Activated CD4-positive, CD25-positive, alpha-beta regulatory T cell treated with anti-CD3 and anti-CD28 coated beads, Interleukin-2, amount 50 U/mL, for 24 hours (primary cell): Measurements from ENCODE around the gene HENMT1.

Experiments used
- ATAC-seq, 2 donors: fragments of 150-1000 bp; cut with Tn5 transposase; one replicate each; pipeline ENCODE4 v1.10.0; 2021; ENCODE audit warnings: mild to moderate bottlenecking in 1 of 2, moderate library complexity in 1 of 2

The HENMT1 gene

DNA sequence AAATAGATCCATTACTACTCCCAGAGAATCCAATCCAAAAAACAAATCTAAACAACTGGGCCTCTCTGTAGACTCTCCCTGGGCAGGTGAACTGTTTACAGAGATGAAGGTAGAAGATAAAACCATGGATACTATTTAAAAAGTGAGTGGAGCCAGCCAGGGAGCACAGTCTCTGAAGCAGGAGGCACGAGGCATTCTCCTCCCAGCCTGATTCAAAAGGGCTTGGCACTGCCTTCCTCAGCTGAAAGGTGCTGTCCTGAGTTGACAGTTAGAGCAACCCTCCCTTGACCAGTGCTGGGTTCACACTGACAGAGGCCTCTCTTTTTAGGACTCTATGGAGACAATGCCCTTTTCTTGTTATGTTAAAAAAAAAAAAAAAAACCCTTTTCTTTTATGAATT, 36.8 kb downstream of the HENMT1 start:
- ATAC-seq: no peak

DNA sequence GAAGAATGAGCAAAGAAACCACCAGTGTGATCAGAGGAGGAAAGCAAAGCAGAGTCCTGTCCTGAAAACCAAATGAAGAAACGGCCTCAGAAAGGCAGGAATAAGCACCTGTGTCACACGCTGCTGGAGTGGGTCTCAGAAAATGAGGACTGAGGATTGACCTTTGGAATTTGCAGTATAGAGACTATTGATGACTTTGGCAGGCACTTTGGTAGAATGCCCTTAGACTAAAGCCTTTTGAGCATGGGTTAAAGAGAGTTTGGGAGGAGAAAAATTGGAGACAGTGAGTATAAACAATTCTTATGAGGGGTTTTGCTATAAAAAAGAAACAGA, 43.2 kb downstream of the HENMT1 start:
- no peak for ATAC-seq

DNA sequence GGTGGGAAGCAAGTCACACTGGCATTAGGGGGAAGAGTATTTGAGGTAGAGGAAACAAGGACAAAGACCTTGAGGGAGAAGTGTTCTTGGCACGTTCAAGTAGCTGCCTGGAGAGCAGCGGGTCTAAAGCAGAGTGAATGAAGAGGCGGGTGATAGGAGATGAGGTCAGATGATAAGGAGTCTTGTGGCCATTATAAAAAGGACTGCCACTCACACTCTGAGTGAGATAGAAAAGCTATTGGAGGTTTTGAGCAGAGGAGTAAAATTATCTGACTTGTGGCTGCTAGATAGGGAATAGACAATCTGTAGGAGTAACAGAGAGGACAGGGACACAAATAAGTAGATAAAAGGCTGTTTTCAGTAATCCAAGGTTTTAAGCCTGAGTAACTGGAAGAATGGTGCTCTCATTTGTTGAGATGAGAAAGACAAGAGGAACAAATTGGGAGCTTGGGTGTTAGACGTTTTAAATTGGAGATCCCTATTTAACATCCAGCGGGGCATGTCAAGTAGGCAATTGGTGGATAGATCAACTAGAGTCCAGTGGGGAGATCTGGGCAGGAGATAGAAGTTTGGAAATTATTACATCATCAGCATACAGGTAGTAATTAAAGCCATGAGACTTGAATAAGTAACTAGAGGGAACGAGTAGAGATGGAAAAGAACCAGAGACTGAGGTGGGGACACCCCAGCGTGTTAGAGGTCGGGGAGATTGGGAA, 43.7 kb downstream of the HENMT1 start:
- peak in 1 of 2 donors; percentile 24 for ATAC-seq

DNA sequence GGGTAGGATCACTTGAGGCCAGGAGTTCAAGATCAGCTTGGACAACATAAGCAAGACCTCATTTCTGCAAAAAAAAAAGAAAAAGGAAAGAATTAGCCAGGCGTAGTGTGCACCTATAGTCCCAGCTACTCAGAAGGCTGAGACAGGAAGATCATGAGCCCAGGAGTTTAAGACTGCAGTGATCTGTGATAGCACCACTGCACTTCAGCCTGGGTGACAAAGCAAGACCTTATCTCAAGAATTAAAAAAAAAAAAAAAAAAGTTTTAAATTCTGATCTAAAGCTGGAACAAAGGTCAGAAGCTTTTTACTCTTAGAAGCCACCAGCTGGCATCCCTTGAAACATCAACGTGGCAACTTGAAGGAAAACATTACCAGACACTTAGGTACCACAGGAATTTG, 45.3 kb downstream of the HENMT1 start:
- ATAC-seq: no peak

DNA sequence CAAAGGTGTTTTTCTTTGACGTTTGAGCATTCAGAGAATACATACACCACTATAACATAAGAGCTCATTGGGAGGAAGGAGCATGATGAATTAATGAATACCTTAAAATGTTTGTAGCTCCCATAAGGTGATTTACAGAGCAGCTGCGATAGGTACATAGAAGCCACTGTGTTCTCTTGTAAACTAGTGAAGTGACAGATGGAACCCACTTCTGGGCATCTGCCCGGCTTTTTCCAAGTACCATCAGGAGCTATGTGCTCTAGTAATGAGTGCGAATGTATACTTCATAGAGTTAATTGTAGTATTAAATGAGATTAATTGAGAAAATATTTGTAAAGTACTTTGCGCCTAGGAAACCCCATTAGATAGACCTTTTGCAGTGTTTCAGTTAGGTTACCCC, 48.4 kb downstream of the HENMT1 start:
- ATAC-seq: no peak

DNA sequence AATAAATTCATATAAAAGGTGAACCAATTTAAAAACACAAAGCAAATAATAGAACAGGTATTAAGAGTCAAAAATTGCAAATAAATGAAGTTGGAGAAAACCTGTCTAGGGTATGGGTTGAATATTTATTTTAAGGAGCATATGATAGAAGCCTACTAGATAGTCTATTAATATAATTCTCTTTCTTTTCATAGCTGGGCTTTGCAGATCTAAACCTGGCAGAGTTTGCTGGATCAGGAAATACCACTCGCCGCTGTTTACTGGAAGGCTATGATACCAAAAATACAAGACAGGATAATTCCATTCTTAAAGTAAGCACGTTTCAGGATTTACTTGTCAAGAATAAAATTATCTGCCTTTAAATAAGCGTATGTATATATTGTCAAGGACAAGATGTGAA, 48.9 kb downstream of the HENMT1 start:
- ATAC-seq: no peak

DNA sequence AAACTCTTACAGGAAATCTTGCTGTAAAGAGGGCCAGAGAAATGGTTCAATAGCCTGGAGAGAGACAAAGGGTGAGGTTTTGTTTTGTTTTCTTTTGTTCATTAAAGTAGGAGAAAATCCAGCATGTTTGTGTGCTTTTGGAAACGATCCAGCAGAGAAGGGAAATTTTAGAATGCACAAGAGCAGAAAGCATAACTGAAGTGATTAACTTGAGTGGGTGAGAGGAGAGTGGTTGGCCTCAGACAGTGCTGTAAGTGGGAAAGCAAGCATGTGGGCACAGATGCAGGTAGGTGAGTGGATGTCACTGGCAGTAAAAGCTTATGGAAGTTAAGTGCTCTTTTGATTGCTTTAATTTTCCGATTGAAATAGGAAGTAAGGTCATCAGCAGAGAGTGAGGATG, 50.8 kb downstream of the HENMT1 start:
- no peak for ATAC-seq

DNA sequence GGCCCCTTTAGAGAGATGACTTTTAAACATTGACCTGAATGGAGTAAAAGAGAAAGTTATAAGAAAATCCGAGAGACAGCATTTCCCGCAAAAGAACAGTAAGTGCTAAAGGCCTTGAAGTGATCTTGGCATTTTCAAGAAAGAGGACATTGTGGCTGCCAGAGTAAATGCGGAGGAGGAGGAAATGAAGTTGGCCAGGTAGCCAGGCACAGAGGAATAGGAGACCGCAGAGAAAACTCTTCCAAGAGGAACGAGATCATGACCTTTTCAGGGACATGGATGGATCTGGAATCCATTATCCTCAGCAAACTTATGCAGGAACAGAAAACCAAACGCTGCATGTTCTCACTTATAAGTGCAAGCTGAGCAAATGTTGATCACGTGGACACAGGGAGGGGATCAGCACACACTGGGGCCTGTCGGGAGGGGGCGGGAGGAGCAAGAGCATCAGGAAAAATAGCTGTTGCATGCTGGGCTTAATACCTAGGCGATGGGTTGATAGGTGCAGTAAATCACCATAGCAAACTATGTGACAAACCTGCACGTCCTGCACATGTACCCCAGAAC, 51.3 kb downstream of the HENMT1 start:
- ATAC-seq: no peak

DNA sequence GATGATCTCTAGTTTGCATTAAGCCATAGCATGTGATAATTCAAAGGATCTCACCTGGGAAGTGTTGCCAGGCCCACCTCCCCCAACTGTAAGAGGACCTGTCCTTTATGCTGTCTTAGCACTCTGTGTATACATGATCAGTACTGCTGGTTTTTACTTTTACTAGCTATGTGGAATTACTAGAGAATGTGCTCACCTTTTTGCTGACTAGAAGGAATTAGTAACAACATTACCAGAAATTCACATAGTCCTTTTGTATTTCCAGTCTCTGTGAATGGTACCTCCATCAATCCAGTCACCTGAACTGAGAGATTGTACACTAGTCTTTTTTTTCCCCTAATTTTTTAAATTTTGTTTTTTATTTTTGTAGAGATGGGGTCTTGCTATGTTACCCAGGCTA, 54.4 kb downstream of the HENMT1 start:
- no peak for ATAC-seq

DNA sequence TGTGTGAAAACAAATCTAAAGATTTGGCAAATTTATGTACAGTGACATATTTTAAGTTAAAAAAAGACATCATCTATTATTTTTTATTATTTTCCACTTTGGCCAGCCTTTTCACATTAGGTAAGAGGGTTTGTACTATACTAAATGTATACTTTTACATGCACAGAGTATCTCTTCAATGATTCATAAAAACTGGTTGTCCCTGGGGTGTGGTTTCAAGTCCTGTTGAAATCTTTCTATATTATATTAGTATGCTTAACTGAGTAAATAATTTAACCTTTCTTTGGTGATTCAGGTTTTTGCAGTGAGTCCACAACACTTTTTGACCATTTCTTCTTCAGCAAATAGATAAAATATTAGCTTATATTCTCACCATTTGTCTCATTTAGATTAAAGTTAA, 55.3 kb downstream of the HENMT1 start:
- no peak for ATAC-seq

DNA sequence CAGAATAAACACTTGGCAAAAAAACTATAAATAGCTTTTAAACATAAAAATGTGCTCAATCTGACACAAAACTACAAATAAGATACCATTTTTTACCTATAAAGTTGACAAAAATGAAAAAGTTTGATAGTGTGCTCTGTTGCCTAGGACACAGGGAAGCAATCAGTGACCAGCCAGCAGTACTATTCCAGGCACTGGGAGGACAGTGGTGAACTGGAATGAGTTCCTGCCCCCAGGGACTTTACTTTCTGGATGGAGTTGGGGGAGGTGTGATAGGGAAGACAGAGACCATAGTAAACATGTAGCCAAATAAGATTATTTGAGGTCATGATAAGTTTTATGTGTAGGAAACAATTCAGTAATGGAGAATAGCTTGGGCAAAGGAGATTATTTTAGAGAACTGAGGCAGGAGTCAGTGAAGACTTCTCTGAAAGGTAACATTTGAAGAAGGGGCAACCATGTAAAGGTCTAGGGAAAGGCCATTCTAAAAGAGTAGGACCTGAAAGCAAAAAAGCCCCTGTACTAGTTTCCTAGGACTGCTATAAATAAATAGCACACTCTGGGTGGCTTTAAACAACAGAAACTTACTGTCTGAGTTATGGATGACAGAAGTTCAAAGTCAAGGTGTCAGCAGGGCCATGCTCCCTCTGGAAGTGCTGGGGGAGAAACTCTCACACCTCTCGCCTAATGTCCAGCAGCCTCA, 59.0 kb downstream of the HENMT1 start:
- no peak for ATAC-seq

DNA sequence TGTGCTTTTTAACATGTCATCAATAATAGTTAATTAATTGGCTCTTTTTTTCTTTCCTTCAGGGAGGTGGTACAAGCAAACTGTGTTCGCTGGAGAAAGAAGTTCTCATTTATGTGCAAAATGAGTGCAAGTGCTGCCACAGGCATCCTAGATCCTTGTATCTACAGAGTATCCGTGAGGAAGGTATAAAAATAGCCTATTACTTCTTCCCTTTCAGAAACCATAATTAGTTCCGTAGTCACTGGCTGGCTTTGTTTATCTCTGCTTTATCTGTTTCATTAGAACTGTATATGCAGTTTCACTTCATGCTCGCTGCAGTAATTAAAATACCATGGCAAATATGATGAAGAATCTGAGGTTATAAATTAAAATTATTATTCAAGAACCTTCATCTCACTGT, 60.4 kb downstream of the HENMT1 start:
- ATAC-seq: no peak

DNA sequence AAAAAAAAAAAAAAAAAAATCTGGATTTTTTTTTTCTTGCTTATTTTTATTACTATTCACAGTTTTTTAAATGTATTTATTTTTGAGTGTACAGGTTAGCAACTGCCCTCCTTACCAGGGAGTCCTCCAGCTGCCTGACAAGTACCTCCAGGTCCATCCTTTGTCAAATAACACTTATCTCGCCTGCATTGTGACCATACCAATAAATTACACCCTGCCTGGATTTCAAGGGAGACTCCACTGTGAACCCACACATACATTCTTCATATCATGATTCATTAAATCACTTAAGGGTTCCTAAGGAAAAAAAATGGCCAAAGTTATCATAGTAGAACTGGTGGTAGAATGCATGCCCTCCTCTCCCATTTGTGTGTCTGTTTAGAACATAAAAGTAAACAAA, 62.6 kb downstream of the HENMT1 start:
- no peak for ATAC-seq
